IMR-90 (cell line): ENCODE results near the gene ECM1. TPM values are rescaled to one million over a fixed set of nuclear protein-coding genes. Genes with fewer than 3 reads are reported as not detected.

Experiments used
- ATAC-seq: fragments of 200-7000 bp; cut with Tn5 transposase; 2 replicates; pipeline ENCODE4 v1.9.1; 2020; ENCODE audit warnings: low read depth, mild to moderate bottlenecking, moderate library complexity
- BruUV-seq: library from RNA; stranded (reverse); fragments of 400-500 nt; replicated peaks from 2 replicates; lab custom pipeline; 2021; lab: Mats Ljungman, UMichigan
- CTCF ChIA-PET: fragments of 300-600 bp; formaldehyde crosslinking; extraction: SDS; loops from one replicate; lab custom pipeline; 2021; ENCODE audit warnings: antibody characterized with exemption; lab: Yijun Ruan, JAX
- POLR2A ChIA-PET: fragments of 300-600 bp; sonication (Branson Sonifier 250); formaldehyde crosslinking; loops from one replicate; lab custom pipeline; 2022; ENCODE audit warnings: antibody characterized with exemption; ENCODE audit not compliant: unreplicated experiment; lab: Charles Lee
- DNase-seq: peaks from one replicate; pipeline ENCODE4 v3.0.0; 2013
- H2AFZ ChIP-seq: replicated peaks from 2 replicates; pipeline ENCODE3; 2013; ENCODE audit warnings: low read length, mild to moderate bottlenecking; ENCODE audit not compliant: poor library complexity
- H2AK5ac ChIP-seq: 2 replicates; pipeline ENCODE4 v1.6.1; 2013; ENCODE audit warnings: low read depth, low read length, inconsistent platforms
- H2AK9ac ChIP-seq: replicated peaks from 2 replicates; pipeline ENCODE3; 2013; ENCODE audit warnings: mild to moderate bottlenecking, low read depth, low read length, moderate library complexity; ENCODE audit not compliant: poor library complexity
- H2BK120ac ChIP-seq: 2 replicates; pipeline ENCODE4 v1.6.1; 2013; ENCODE audit warnings: low read depth, low read length, inconsistent platforms
- H2BK15ac ChIP-seq: 3 replicates; pipeline ENCODE4 v1.6.1; 2013; ENCODE audit warnings: low read depth, low read length, inconsistent platforms
- H2BK20ac ChIP-seq: 2 replicates; pipeline ENCODE4 v1.6.1; 2013; ENCODE audit warnings: low read depth, mild to moderate bottlenecking, inconsistent platforms, low read length, moderate library complexity
- H2BK5ac ChIP-seq: 2 replicates; pipeline ENCODE4 v1.6.1; 2013; ENCODE audit warnings: mild to moderate bottlenecking, low read depth, low read length, inconsistent platforms; ENCODE audit not compliant: poor library complexity, severe bottlenecking
- H3K14ac ChIP-seq: replicated peaks from 2 replicates; pipeline ENCODE4 v1.6.1; 2013; ENCODE audit warnings: low read depth, low read length, inconsistent platforms
- H3K18ac ChIP-seq: 2 replicates; pipeline ENCODE4 v1.6.1; 2013; ENCODE audit warnings: low read depth, low read length, control low read depth
- H3K23ac ChIP-seq: 2 replicates; pipeline ENCODE4 v1.6.1; 2013; ENCODE audit warnings: low read depth, low read length, inconsistent platforms
- H3K27ac ChIP-seq: 2 replicates; pipeline ENCODE4 v1.5.1; 2013; ENCODE audit warnings: mild to moderate bottlenecking, control low read depth, low read length; ENCODE audit not compliant: insufficient read depth
- H3K27me3 ChIP-seq: 2 replicates; pipeline ENCODE4 v1.6.1; 2013; ENCODE audit warnings: low read length; ENCODE audit not compliant: control insufficient read depth, insufficient read depth
- H3K36me3 ChIP-seq: 2 replicates; pipeline ENCODE4 v1.6.1; 2013; ENCODE audit warnings: low read length, mixed read lengths; ENCODE audit not compliant: control insufficient read depth, insufficient read depth
- H3K4ac ChIP-seq: 2 replicates; pipeline ENCODE4 v1.6.1; 2013; ENCODE audit warnings: low read depth, low read length, inconsistent platforms
- H3K4me1 ChIP-seq: 2 replicates; pipeline ENCODE4 v1.6.1; 2013; ENCODE audit warnings: low read length, mixed read lengths; ENCODE audit not compliant: control insufficient read depth, insufficient read depth
- H3K4me2 ChIP-seq: 2 replicates; pipeline ENCODE4 v1.6.1; 2013; ENCODE audit warnings: low read depth, mild to moderate bottlenecking, control low read depth, low read length, moderate library complexity
- H3K4me3 ChIP-seq: 2 replicates; pipeline ENCODE4 v1.5.1; 2013; ENCODE audit warnings: low read depth, mild to moderate bottlenecking, control low read depth, low read length, moderate library complexity; ENCODE audit not compliant: insufficient read depth
- H3K56ac ChIP-seq: 2 replicates; pipeline ENCODE4 v1.6.1; 2013; ENCODE audit warnings: low read length, inconsistent platforms; ENCODE audit not compliant: insufficient read depth; ENCODE audit errors: extremely low read depth
- H3K79me1 ChIP-seq, 2 experiments: 2 replicates each; pipeline ENCODE4 v1.6.1; 2013; ENCODE audit warnings: low read length in 2 of 2, inconsistent platforms in 1 of 2, low read depth in 1 of 2
- H3K9ac ChIP-seq: 2 replicates; pipeline ENCODE4 v1.6.1; 2013; ENCODE audit warnings: low read depth, low read length, control low read depth
- H3K9me1 ChIP-seq: 2 replicates; pipeline ENCODE4 v1.6.1; 2013; ENCODE audit warnings: low read length, inconsistent platforms; ENCODE audit not compliant: insufficient read depth
- H3K9me3 ChIP-seq: 2 replicates; pipeline ENCODE4 v1.6.1; 2013; ENCODE audit warnings: low read length; ENCODE audit not compliant: control insufficient read depth, insufficient read depth
- H4K20me1 ChIP-seq: 2 replicates; pipeline ENCODE4 v1.6.1; 2013; ENCODE audit warnings: low read length, inconsistent platforms; ENCODE audit not compliant: insufficient read depth
- H4K5ac ChIP-seq: 2 replicates; pipeline ENCODE4 v1.6.1; 2013; ENCODE audit warnings: mild to moderate bottlenecking, low read depth, low read length, control low read depth
- H4K8ac ChIP-seq, 2 experiments: 2 replicates each; pipeline ENCODE4 v1.6.1; 2013; ENCODE audit warnings: low read depth in 2 of 2, low read length in 2 of 2, control low read depth in 1 of 2, inconsistent platforms in 1 of 2
- H4K91ac ChIP-seq: 2 replicates; pipeline ENCODE4 v1.6.1; 2013; ENCODE audit warnings: low read depth, low read length, inconsistent platforms; ENCODE audit not compliant: insufficient read depth
- CEBPB ChIP-seq: IDR thresholded peaks from 2 replicates; pipeline ENCODE4 v1.6.1; 2012; ENCODE audit warnings: low read depth, low read length, improper control_type of control experiment
- ELK1 ChIP-seq: fragments of 150-350 bp; IDR thresholded peaks from 2 replicates; pipeline ENCODE4 v1.6.1; 2016; ENCODE audit warnings: low read depth, mild to moderate bottlenecking, low read length, moderate library complexity, borderline replicate concordance
- FOS ChIP-seq: fragments of 150-350 bp; IDR thresholded peaks from 2 replicates; pipeline ENCODE4 v1.6.1; 2016; ENCODE audit warnings: low read depth, low read length
- MAZ ChIP-seq: IDR thresholded peaks from 2 replicates; pipeline ENCODE4 v1.6.1; 2012; ENCODE audit warnings: low read depth, mild to moderate bottlenecking, low read length, improper control_type of control experiment, moderate library complexity, borderline replicate concordance
- NFE2L2 ChIP-seq: fragments of 150-350 bp; IDR thresholded peaks from 2 replicates; pipeline ENCODE4 v1.6.1; 2016; ENCODE audit warnings: low read depth, mild to moderate bottlenecking, low read length
- RCOR1 ChIP-seq: IDR thresholded peaks from 2 replicates; pipeline ENCODE4 v1.6.1; 2012; ENCODE audit warnings: mild to moderate bottlenecking, low read length, improper control_type of control experiment; ENCODE audit not compliant: insufficient replicate concordance
- SMC3 ChIP-seq: fragments of 150-350 bp; IDR thresholded peaks from 2 replicates; pipeline ENCODE4 v1.6.1; 2016; ENCODE audit warnings: low read depth, mild to moderate bottlenecking, antibody characterized with exemption, low read length, moderate library complexity
- USF2 ChIP-seq: fragments of 150-350 bp; IDR thresholded peaks from 2 replicates; pipeline ENCODE4 v1.6.1; 2017; ENCODE audit warnings: mild to moderate bottlenecking, antibody characterized with exemption, low read length, low read depth
- WGBS, 2 experiments: methylation state at CpG; one replicate each; pipeline versions ENCODE4 v1.1.5 to v1.1.7; 2013; ENCODE audit warnings: missing lambda C conversion rate in 2 of 2; ENCODE audit not compliant: insufficient read length in 1 of 2; ENCODE audit errors: extremely low coverage in 2 of 2; 5-methylcytosine and 5-hydroxymethylcytosine counted together
- dilution Hi-C: fragments of 300-500 bp; cut with HindIII; formaldehyde crosslinking; loops from one replicate; pipeline ENCODE4 v1.14.3; 2018; ENCODE audit warnings: low sequenced_read_pairs; ENCODE audit not compliant: unreplicated experiment
- in situ Hi-C: fragments of 300-500 bp; cut with MboI; formaldehyde crosslinking; loops from 3 replicates; pipeline ENCODE4 v1.14.3; 2019; ENCODE audit warnings: low sequenced_read_pairs, inconsistent platforms, mixed read lengths
- intact Hi-C: fragments of 100-400 bp; cut with micrococcal nuclease; formaldehyde crosslinking; loops from 2 replicates; pipeline ENCODE4 v1.10.0; 2022
- polyA plus RNA-seq, 3 experiments: library from polyadenylated mRNA; depleted of rRNA; stranded (reverse); fragments of >200 nt; gene quantifications; 2 replicates each; pipeline ENCODE4 v1.2.3, GENCODE V29; 2012; ENCODE audit warnings: low replicate concordance in 1 of 3
- total RNA-seq: library from RNA; depleted of rRNA; stranded (reverse); fragments of >200 nt; gene quantifications from 2 replicates; pipeline ENCODE4 v1.2.3, GENCODE V29; 2012

The ECM1 gene
- total and polyA plus RNA-seq, 2 of the 4 experiments (the other 2 are of a cell fraction) = 20.1 to 230 TPM

GRCh38 chr1:150528196-150528595, 20.3 kb downstream of the ECM1 start:
- no peak overlapping the region; the same call in 1 of the 2 replicates for H3K9ac ChIP-seq
- peak overlapping the region; percentile 11; the same call in 1 of the 2 replicates for H3K23ac ChIP-seq
- peaks cover 9% of the 10 kb centered on the region for H3K4me1 ChIP-seq
- H3K27ac ChIP-seq = no peak overlapping the region; the same call in 1 of the 2 replicates
- no CpG with 5 or more reads among the region's 1 CpG for WGBS, 2 experiments
- ChIA-PET POLR2A (no interaction called here), CTCF (interaction anchor here (0.7 to 1.5 kb wide), 3 partner anchors 12 to 20 kb away, joined by 4 to 5 read pairs (median 5); partner anchors contain the start of gene FALEC)
- no peaks in the 10 kb centered on the region for H3K36me3 ChIP-seq
- H3K14ac ChIP-seq = peak overlapping the region; percentile 79; the same call in 1 of the 2 replicates
- H3K56ac ChIP-seq = peak overlapping the region; percentile 46; the same call in 1 of the 2 replicates
- H3K27me3 ChIP-seq = no peaks in the 10 kb centered on the region
- 0 out of 3 replicates have a peak overlapping the region, but pooled peaks have one; percentile 73 for H2BK15ac ChIP-seq
- H3K4ac ChIP-seq = peak overlapping the region; percentile 56; the same call in 1 of the 2 replicates
- H2BK5ac ChIP-seq = peak overlapping the region; percentile 92
- BruUV-seq = no TSS peak
- in situ Hi-C loops (no loop called here), dilution Hi-C loops (no loop called here), intact Hi-C loops (no loop called here)
- H3K4me3 ChIP-seq = no peak overlapping the region
- peak overlapping the region; percentile 93; the same call in 1 of the 2 replicates for H3K18ac ChIP-seq
- H2BK120ac ChIP-seq = peak overlapping the region; percentile 80; the same call in 1 of the 2 replicates
- no peak overlapping the region for H2AK5ac ChIP-seq
- ATAC-seq (peak; percentile 59), DNase-seq (peak; percentile 86)
- H4K5ac ChIP-seq = peak overlapping the region; percentile 89; the same call in 1 of the 2 replicates
- H3K9me1 ChIP-seq = no peaks in the 10 kb centered on the region
- peak overlapping the region; percentile 68; the same call in 1 of the 2 replicates for H4K91ac ChIP-seq
- H2AK9ac ChIP-seq = no peak overlapping the region
- H3K79me1 ChIP-seq = peaks cover 0 to 2% of the 10 kb centered on the region in 2 experiments; a peak in 1 of 4 replicates
- peak overlapping the region; percentile 88; the same call in 1 of the 2 replicates for H2BK20ac ChIP-seq
- peak overlapping the region; percentile 45; the same call in 1 of the 2 replicates for H3K4me2 ChIP-seq
- H3K9me3 ChIP-seq = no peaks in the 10 kb centered on the region
- H4K8ac ChIP-seq = peak overlapping the region; percentile 17 to 86; a peak in 2 of 4 replicates
- TF ChIP-seq RCOR1 (no peak), SMC3 (no peak), NFE2L2 (no peak), FOS (peak; percentile 8; the same call in 1 of the 2 replicates), ELK1 (no peak), CEBPB (no peak), MAZ (no peak), USF2 (no peak)
- no peaks in the 10 kb centered on the region for H4K20me1 ChIP-seq
- H2AFZ ChIP-seq = no peak overlapping the region
